ENCODE data around the gene TASOR.

TASOR gene

GRCh38 chr3:56682462-56683121 is 473 bp downstream of the TASOR start:
- DNase-seq (ENCODE audit: low spot score) = peak; percentile 67

GRCh38 chr3:56681984-56682461 is 1.0 kb downstream of the TASOR start:
- no peak for DNase-seq (ENCODE audit: low spot score)

- DNase-seq (ENCODE audit: low spot score) = no peak
Measured at GRCh38 chr3:56680054-56680580, 2.9 kb downstream of the TASOR start.

- DNase-seq (ENCODE audit: low spot score) = no peak
Measured at GRCh38 chr3:56677286-56677685, 5.8 kb downstream of the TASOR start.

GRCh38 chr3:56673781-56674457 is 9.1 kb downstream of the TASOR start:
- DNase-seq (ENCODE audit: low spot score) = no peak

- DNase-seq (ENCODE audit: low spot score) = no peak
Measured at GRCh38 chr3:56667973-56668579, 15.0 kb downstream of the TASOR start.

GRCh38 chr3:56664823-56665222 is 18.2 kb downstream of the TASOR start:
- no peak for DNase-seq (ENCODE audit: low spot score)

GRCh38 chr3:56655709-56656108 is 27.4 kb downstream of the TASOR start:
- no peak for DNase-seq (ENCODE audit: low spot score)

GRCh38 chr3:56654460-56654859 is 28.6 kb downstream of the TASOR start:
- no peak for DNase-seq (ENCODE audit: low spot score)

GRCh38 chr3:56645407-56645806 is 37.7 kb downstream of the TASOR start:
- no peak for DNase-seq (ENCODE audit: low spot score)

- DNase-seq (ENCODE audit: low spot score) = peak; percentile 10
Measured at GRCh38 chr3:56633602-56634535, 49.2 kb downstream of the TASOR start.
